Loucy (cell line): ENCODE results near the gene TRAPPC5.

Experiments
- H2AFZ ChIP-seq: fragments of 200-600 bp; sonication (generic); 2 replicates; pipeline ENCODE4 v1.6.0; 2016; ENCODE audit warnings: antibody characterized with exemption, mild to moderate bottlenecking, low read length, moderate library complexity
- H3F3A ChIP-seq: fragments of 200-600 bp; 2 replicates; pipeline ENCODE4 v1.6.0; 2016; ENCODE audit warnings: antibody characterized with exemption, low read depth, mild to moderate bottlenecking
- H3K27me3 ChIP-seq: fragments of 200-600 bp; sonication (generic); 2 replicates; pipeline ENCODE4 v1.6.1; 2014; ENCODE audit warnings: low read length, mild to moderate bottlenecking; ENCODE audit not compliant: insufficient read depth, poor library complexity, severe bottlenecking
- H3K36me3 ChIP-seq: fragments of 200-600 bp; sonication (generic); 2 replicates; pipeline ENCODE4 v1.6.1; 2016; ENCODE audit warnings: low read length; ENCODE audit not compliant: insufficient read depth
- H3K4me1 ChIP-seq: fragments of 200-600 bp; sonication (generic); 2 replicates; pipeline ENCODE4 v1.5.1; 2014; ENCODE audit warnings: low read length, mild to moderate bottlenecking; ENCODE audit not compliant: insufficient read depth, poor library complexity, severe bottlenecking
- H3K4me2 ChIP-seq: fragments of 200-600 bp; sonication (generic); 2 replicates; pipeline ENCODE4 v1.6.0; 2014; ENCODE audit warnings: antibody characterized with exemption, low read length, low read depth, mild to moderate bottlenecking; ENCODE audit not compliant: poor library complexity, severe bottlenecking
- H3K4me3 ChIP-seq: fragments of 200-600 bp; sonication (generic); 2 replicates; pipeline ENCODE4 v1.5.1; 2014; ENCODE audit warnings: low read length, mild to moderate bottlenecking, mixed read lengths; ENCODE audit not compliant: poor library complexity, severe bottlenecking
- H3K79me2 ChIP-seq: fragments of 200-600 bp; sonication (generic); 2 replicates; pipeline ENCODE4 v1.6.1; 2014; ENCODE audit warnings: low read length; ENCODE audit not compliant: insufficient read depth
- H3K9ac ChIP-seq: fragments of 200-600 bp; sonication (generic); 2 replicates; pipeline ENCODE4 v1.6.0; 2014; ENCODE audit warnings: mild to moderate bottlenecking, low read depth, low read length, moderate library complexity; ENCODE audit not compliant: poor library complexity, severe bottlenecking
- H3K9me2 ChIP-seq: fragments of 200-600 bp; sonication (generic); replicated peaks from 2 replicates; pipeline ENCODE4 v1.6.1; 2016; ENCODE audit warnings: low read depth, low read length, mixed read lengths
- H3K9me3 ChIP-seq: fragments of 200-600 bp; sonication (generic); 2 replicates; pipeline ENCODE4 v1.6.1; 2014; ENCODE audit warnings: mild to moderate bottlenecking, antibody characterized with exemption, low read length, low read depth; ENCODE audit not compliant: insufficient read depth
- H4K20me1 ChIP-seq: fragments of 200-600 bp; sonication (generic); 2 replicates; pipeline ENCODE4 v1.6.0; 2014; ENCODE audit warnings: antibody characterized with exemption, low read length, mild to moderate bottlenecking; ENCODE audit not compliant: insufficient read depth, poor library complexity, severe bottlenecking
- CTCF ChIP-seq: fragments of 200-600 bp; sonication (generic); conservative IDR thresholded peaks from 2 replicates; pipeline ENCODE4 v1.5.1; 2014; ENCODE audit warnings: mild to moderate bottlenecking, antibody characterized with exemption, low read length
- EZH2phosphoT487 ChIP-seq: fragments of 200-600 bp; IDR thresholded peaks from 2 replicates; pipeline ENCODE4 v1.6.1; 2018; ENCODE audit warnings: antibody characterized with exemption, mild to moderate bottlenecking, moderate library complexity, borderline replicate concordance

Gene TRAPPC5

GRCh38 chr19:7680606-7681339, at the start of gene TRAPPC5:
TRAPPC5 (plus strand) TSS chr19:7680833; CDS start chr19:7682254, 1,421 bp downstream.
- Histone ChIP-seq H3K27me3 (no peaks in the 10 kb centered on the region), H3K36me3 (no peaks in the 10 kb centered on the region; the same call in 1 of the 2 replicates), H3K9me2 (no peaks in the 10 kb centered on the region), H4K20me1 (peaks cover 17% of the 10 kb centered on the region), H2AFZ (peak within 1 kb of the TSS; percentile 76), H3K79me2 (peaks cover 28% of the 10 kb centered on the region), H3K4me1 (peaks cover 37% of the 10 kb centered on the region), H3K9me3 (no peaks in the 10 kb centered on the region), H3K4me2 (peak within 1 kb of the TSS; percentile 89), H3K9ac (peak within 1 kb of the TSS; percentile 92), H3K4me3 (peak within 1 kb of the TSS; percentile 95), H3F3A (no peaks in the 10 kb centered on the region)
- TF ChIP-seq CTCF, result peak; percentile 73
- TF ChIP-seq EZH2phosphoT487, result no peak

- peak overlapping the region; percentile 100 for H3K4me2 ChIP-seq
- no peak overlapping the region for H3K9ac ChIP-seq
- H3K4me3 ChIP-seq, result no peak overlapping the region
- peaks cover 55% of the 10 kb centered on the region for H3K79me2 ChIP-seq
- TF ChIP-seq CTCF, result no peak
- no peak for TF ChIP-seq EZH2phosphoT487
- peaks cover 9% of the 10 kb centered on the region for H3K4me1 ChIP-seq
- no peak overlapping the region for H2AFZ ChIP-seq
- H4K20me1 ChIP-seq, result peaks cover 16% of the 10 kb centered on the region
- no peaks in the 10 kb centered on the region for H3K9me3 ChIP-seq
- no peaks in the 10 kb centered on the region for H3F3A ChIP-seq
- no peaks in the 10 kb centered on the region for H3K9me2 ChIP-seq
- no peaks in the 10 kb centered on the region for H3K36me3 ChIP-seq
- H3K27me3 ChIP-seq, result no peaks in the 10 kb centered on the region
Observed at GRCh38 chr19:7631577-7631976, 49.1 kb upstream of the TRAPPC5 start.

GRCh38 chr19:7632340-7633203, 48.1 kb upstream of the TRAPPC5 start:
- Histone ChIP-seq H3K79me2 (peaks cover 45% of the 10 kb centered on the region), H3K27me3 (no peaks in the 10 kb centered on the region), H3K9me2 (no peaks in the 10 kb centered on the region), H3K9me3 (no peaks in the 10 kb centered on the region), H3K4me1 (peaks cover 9% of the 10 kb centered on the region), H3K36me3 (no peaks in the 10 kb centered on the region), H2AFZ (no peak overlapping the region), H3K4me3 (no peak overlapping the region), H3F3A (no peaks in the 10 kb centered on the region), H3K9ac (no peak overlapping the region), H4K20me1 (peaks cover 16% of the 10 kb centered on the region), H3K4me2 (no peak overlapping the region)
- no peak for TF ChIP-seq CTCF
- no peak for TF ChIP-seq EZH2phosphoT487
